ENCODE measurements around the gene BCKDHB.
A peak's percentile ranks its signal among the peaks of the same experiment; 100 is the strongest.

GRCh38 chr6:80217794-80218193, 111.3 kb downstream of the BCKDHB start:
- no peak for TF ChIP-seq CTCF (IDR thresholded peaks at IDR 0.05)
- peak in 2 of 3 donors; percentile 5 to 16 for TF ChIP-seq POLR2AphosphoS5 (IDR thresholded peaks at IDR 0.05)

All from stomach (tissue), 4 donors.